ENCODE results near the gene THRB.

DNA sequence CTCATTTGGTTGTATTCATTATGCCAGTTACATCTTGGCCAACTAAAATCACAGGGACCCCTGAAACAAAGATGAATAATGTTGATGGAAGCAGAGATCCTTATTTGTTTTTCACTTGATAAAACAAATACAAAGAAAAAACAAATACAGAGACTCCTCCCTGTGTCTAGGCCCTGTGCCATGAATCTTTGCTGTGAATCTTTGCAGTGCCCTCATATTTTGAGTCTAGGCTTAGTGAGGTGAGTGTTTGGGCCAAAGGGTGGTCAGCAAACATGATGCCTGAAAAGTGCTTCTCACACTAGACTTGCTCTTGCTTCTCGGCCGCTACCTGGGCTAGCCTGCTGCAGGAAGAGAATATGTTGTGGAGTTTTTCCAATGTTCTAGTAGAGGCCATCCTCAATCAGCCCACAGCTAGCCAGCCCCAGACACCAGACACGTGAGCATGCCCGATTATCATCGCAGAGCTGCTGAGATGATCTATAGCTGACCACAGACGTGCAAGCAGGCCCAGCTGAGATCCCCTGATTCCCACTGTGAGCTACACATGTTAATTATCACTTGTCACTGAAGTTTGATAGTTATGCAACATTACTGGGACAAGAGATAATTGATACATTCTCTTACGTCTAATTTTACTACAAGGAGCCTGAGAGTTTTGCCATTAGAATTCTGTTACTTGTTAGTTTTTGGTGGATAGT is 191.4 kb downstream of the THRB start:
- no peak for TF ChIP-seq POLR2A (IDR thresholded peaks at IDR 0.05)
- TF ChIP-seq, protein P1, sequence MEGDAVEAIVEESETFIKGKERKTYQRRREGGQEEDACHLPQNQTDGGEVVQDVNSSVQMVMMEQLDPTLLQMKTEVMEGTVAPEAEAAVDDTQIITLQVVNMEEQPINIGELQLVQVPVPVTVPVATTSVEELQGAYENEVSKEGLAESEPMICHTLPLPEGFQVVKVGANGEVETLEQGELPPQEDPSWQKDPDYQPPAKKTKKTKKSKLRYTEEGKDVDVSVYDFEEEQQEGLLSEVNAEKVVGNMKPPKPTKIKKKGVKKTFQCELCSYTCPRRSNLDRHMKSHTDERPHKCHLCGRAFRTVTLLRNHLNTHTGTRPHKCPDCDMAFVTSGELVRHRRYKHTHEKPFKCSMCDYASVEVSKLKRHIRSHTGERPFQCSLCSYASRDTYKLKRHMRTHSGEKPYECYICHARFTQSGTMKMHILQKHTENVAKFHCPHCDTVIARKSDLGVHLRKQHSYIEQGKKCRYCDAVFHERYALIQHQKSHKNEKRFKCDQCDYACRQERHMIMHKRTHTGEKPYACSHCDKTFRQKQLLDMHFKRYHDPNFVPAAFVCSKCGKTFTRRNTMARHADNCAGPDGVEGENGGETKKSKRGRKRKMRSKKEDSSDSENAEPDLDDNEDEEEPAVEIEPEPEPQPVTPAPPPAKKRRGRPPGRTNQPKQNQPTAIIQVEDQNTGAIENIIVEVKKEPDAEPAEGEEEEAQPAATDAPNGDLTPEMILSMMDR (IDR thresholded peaks at IDR 0.05), result no peak

Data from esophagus squamous epithelium (tissue), 4 donors.